Liver (tissue), 9 donors: ENCODE results near the gene UBN2. TPM values are rescaled to one million over a fixed set of nuclear protein-coding genes. Genes with fewer than 3 reads are reported as not detected.
A peak's percentile ranks its signal among the peaks of the same experiment; 100 is the strongest.

ENCODE experiments used
- DNase-seq: peaks from one replicate; pipeline ENCODE4 v3.0.0-alpha.2; 2017; ENCODE audit warnings: low spot score
- H3K27ac ChIP-seq, 2 donors: one replicate each; pipeline ENCODE4 v1.7.0; 2013; ENCODE audit warnings: inconsistent platforms in 2 of 2, low read length in 2 of 2, control low read depth in 1 of 2, low read depth in 1 of 2, mild to moderate bottlenecking in 1 of 2
- H3K27me3 ChIP-seq, 4 donors: one replicate each; pipeline versions ENCODE4 v1.6.1 to v1.7.0; 2013; ENCODE audit warnings: low read length in 3 of 4, inconsistent platforms in 1 of 4, mild to moderate bottlenecking in 1 of 4, moderate library complexity in 1 of 4; ENCODE audit not compliant: control insufficient read depth in 4 of 4, insufficient read depth in 4 of 4
- H3K36me3 ChIP-seq, 4 donors: one replicate each; pipeline versions ENCODE4 v1.6.1 to v1.7.0; 2013; ENCODE audit warnings: low read length in 3 of 4, mild to moderate bottlenecking in 3 of 4, low read depth in 1 of 4, moderate library complexity in 1 of 4; ENCODE audit not compliant: control insufficient read depth in 4 of 4, insufficient read depth in 3 of 4
- H3K4me1 ChIP-seq, 4 donors: one replicate each; pipeline versions ENCODE4 v1.6.1 to v1.7.0; 2013; ENCODE audit warnings: low read length in 3 of 4, mild to moderate bottlenecking in 3 of 4, moderate library complexity in 1 of 4; ENCODE audit not compliant: control insufficient read depth in 4 of 4, insufficient read depth in 4 of 4
- H3K4me3 ChIP-seq, 3 donors: one replicate each; pipeline versions ENCODE4 v1.6.1 to v1.7.0; 2013; ENCODE audit warnings: low read length in 3 of 3, control low read depth in 1 of 3, low read depth in 1 of 3, mild to moderate bottlenecking in 1 of 3
- H3K9ac ChIP-seq, 2 donors: one replicate each; pipeline ENCODE4 v1.7.0; 2013; ENCODE audit warnings: low read length in 2 of 2, mild to moderate bottlenecking in 2 of 2, moderate library complexity in 2 of 2, control low read depth in 1 of 2, low read depth in 1 of 2
- H3K9me3 ChIP-seq, 4 donors: one replicate each; pipeline versions ENCODE4 v1.6.1 to v1.7.0; 2013; ENCODE audit warnings: low read length in 3 of 4; ENCODE audit not compliant: control insufficient read depth in 4 of 4
- EGR1 ChIP-seq, 2 donors: IDR thresholded peaks; 2 replicates each; pipeline ENCODE4 v1.6.1; 2016 to 2018; ENCODE audit warnings: antibody characterized with exemption in 2 of 2, low read depth in 2 of 2
- FOXA1 ChIP-seq: IDR thresholded peaks from 2 replicates; pipeline ENCODE4 v1.6.1; 2016; ENCODE audit warnings: antibody characterized with exemption
- FOXA2 ChIP-seq: IDR thresholded peaks from 2 replicates; pipeline ENCODE4 v1.6.1; 2016; ENCODE audit warnings: antibody characterized with exemption
- GABPA ChIP-seq, 2 donors: IDR thresholded peaks in 1 of 2; conservative IDR thresholded peaks in 1 of 2; 2 replicates each; pipeline ENCODE4 v1.6.1; 2016; ENCODE audit warnings: antibody characterized with exemption in 2 of 2, mild to moderate bottlenecking in 1 of 2, moderate library complexity in 1 of 2
- HNF4A ChIP-seq, 2 donors: conservative IDR thresholded peaks; 2 replicates each; pipeline ENCODE4 v1.6.1; 2016; ENCODE audit warnings: antibody characterized with exemption in 2 of 2, mild to moderate bottlenecking in 2 of 2
- HNF4G ChIP-seq: IDR thresholded peaks from 2 replicates; pipeline ENCODE4 v1.6.1; 2016; ENCODE audit warnings: antibody characterized with exemption
- JUND ChIP-seq, 2 donors: IDR thresholded peaks; 2 replicates each; pipeline ENCODE4 v1.6.1; 2016; ENCODE audit warnings: antibody characterized with exemption in 2 of 2
- NR2F2 ChIP-seq: IDR thresholded peaks from 2 replicates; pipeline ENCODE4 v1.6.1; 2016; ENCODE audit warnings: antibody characterized with exemption
- RAD21 ChIP-seq, 2 donors: IDR thresholded peaks; 2 replicates each; pipeline ENCODE4 v1.6.1; 2016; ENCODE audit warnings: antibody characterized with exemption in 2 of 2, mild to moderate bottlenecking in 2 of 2
- RXRA ChIP-seq, 2 donors: IDR thresholded peaks; 2 replicates each; pipeline ENCODE4 v1.6.1; 2017 to 2018; ENCODE audit warnings: antibody characterized with exemption in 2 of 2, mild to moderate bottlenecking in 1 of 2
- SP1 ChIP-seq: IDR thresholded peaks from 2 replicates; pipeline ENCODE4 v1.6.1; 2018; ENCODE audit warnings: antibody characterized with exemption, mild to moderate bottlenecking
- TAF1 ChIP-seq: conservative IDR thresholded peaks from 2 replicates; pipeline ENCODE4 v1.6.1; 2016; ENCODE audit warnings: antibody characterized with exemption, mild to moderate bottlenecking
- YY1 ChIP-seq: IDR thresholded peaks from 2 replicates; pipeline ENCODE4 v1.6.1; 2016; ENCODE audit warnings: antibody characterized with exemption, mild to moderate bottlenecking
- WGBS: extraction: QIAGEN DNeasy Blood & Tissue Kit; methylation state at CpG from one replicate; pipeline ENCODE4 v1.1.7; 2013; 5-methylcytosine and 5-hydroxymethylcytosine counted together
- polyA plus RNA-seq, 2 donors: library from polyadenylated mRNA; stranded (reverse) in 1 of 2; unstranded in 1 of 2; fragments of 200-250 nt in 1 of 2; fragments of >200 nt in 1 of 2; fragmentation: Nextera tagmentation in 1 of 2; extraction: Ambion mirVana in 1 of 2; gene quantifications; one replicate each; pipeline versions ENCODE4 v1.2.1 to v1.2.3, GENCODE V29; 2013 to 2015
- total RNA-seq, 2 donors: library from RNA; depleted of rRNA; stranded (reverse); fragments of >200 nt; gene quantifications; one replicate each; pipeline ENCODE4 v1.2.3, GENCODE V29; 2014
- TF ChIP-seq, protein P1 (sequence below): IDR thresholded peaks from 2 replicates; pipeline ENCODE4 v1.6.1; 2016; ENCODE audit warnings: antibody characterized with exemption
- TF ChIP-seq, protein P2 (sequence below): IDR thresholded peaks from 2 replicates; pipeline ENCODE4 v1.6.1; 2016; ENCODE audit warnings: antibody characterized with exemption
- TF ChIP-seq, protein P3 (sequence below): fragments of 150-350 bp; IDR thresholded peaks from 2 replicates; pipeline ENCODE4 v1.5.1; 2017; ENCODE audit warnings: improper control_type of control experiment, low read depth, low read length; ENCODE audit not compliant: missing input control
- TF ChIP-seq, protein P4 (sequence below): IDR thresholded peaks from 2 replicates; pipeline ENCODE4 v1.6.1; 2016; ENCODE audit warnings: antibody characterized with exemption
- TF ChIP-seq, protein P5 (sequence below): IDR thresholded peaks from 2 replicates; pipeline ENCODE4 v1.6.1; 2016; ENCODE audit warnings: antibody characterized with exemption, mild to moderate bottlenecking
- donor health status: healthy.
- donor health status: healthy.
- donor health status: healthy.
- donor health status: healthy.
- donor health status: healthy.

Gene UBN2
- total and polyA plus RNA-seq, 4 donors = 1.1 to 9.1 (median 4.8) TPM

DNA sequence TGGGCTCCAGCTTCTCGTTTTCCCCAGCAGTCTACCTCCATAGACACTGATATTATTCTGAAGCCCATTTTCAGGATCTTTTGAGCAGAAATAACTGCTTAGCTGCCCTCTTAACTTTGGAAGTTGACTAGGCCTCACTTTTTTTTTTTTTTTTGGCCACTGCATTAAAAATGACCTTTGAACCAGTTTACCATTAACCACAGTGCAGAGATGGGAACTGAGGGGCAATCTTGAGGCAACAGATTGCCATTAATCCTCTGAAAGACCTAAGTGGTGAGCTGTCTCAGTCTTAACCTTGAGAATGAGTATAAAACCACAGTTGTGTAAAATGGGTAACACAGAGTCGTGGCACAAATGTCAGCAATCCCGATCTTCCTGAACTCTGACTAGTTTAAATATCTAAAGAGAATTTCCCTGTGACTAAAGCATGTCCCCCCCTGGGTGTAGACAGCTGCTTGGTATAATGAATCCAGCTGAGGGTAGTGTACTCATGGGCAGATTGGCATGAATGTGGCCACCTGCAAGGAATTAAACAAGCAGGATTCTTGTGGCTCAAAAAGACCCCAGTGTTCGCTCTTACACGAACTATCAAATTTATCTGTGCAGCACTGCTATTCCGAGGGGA is 64.0 kb downstream of the UBN2 start:
- Histone ChIP-seq H3K36me3 (peaks cover 0 to 5% (median 4%) of the 10 kb centered on the region in 4 donors), H3K27me3 (no peaks in the 10 kb centered on the region)
- WGBS = 91% methylated on average over 6 of the region's 6 CpGs

DNA sequence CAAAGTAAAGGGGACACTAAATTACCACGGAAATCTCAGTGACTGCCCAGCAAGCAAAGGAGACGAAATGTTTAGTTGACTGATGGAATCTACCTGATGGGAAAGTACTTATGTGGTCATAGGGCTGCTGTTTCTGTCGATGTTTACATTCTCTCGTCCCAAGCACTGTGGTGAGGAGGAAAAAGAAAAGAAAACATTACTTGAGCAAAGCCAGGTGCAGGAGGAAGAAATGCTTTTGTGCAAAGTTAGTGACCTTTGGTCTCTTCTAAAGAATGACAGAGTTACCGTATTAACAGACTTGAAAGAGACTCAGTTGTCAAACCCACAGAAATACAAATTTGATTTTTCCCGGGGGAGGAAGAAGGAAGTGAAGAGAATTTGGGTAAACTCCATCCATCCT is 66.8 kb downstream of the UBN2 start:
- Histone ChIP-seq H3K4me1 (peaks cover 3 to 50% (median 25%) of the 10 kb centered on the region in 4 donors), H3K9ac (no peak overlapping the region), H3K9me3 (no peaks in the 10 kb centered on the region), H3K27me3 (no peaks in the 10 kb centered on the region), H3K36me3 (peaks cover 0 to 5% (median 4%) of the 10 kb centered on the region in 4 donors), H3K27ac (no peak overlapping the region), H3K4me3 (no peak overlapping the region)
- no peak for TF ChIP-seq TAF1
- TF ChIP-seq RXRA (IDR thresholded peaks at IDR 0.05) = no peak
- no peak for TF ChIP-seq HNF4G
- TF ChIP-seq SP1 = no peak
- 54% methylated on average over 6 of the region's 6 CpGs for WGBS
- DNase-seq = no peak

More for the DNA sequence above, 64.0 kb downstream of the UBN2 start:
- peaks cover 3 to 32% (median 14%) of the 10 kb centered on the region in 4 donors for H3K4me1 ChIP-seq
- H3K9me3 ChIP-seq = no peaks in the 10 kb centered on the region
- H3K4me3 ChIP-seq = no peak overlapping the region
- TF ChIP-seq NR2F2 (no peak), HNF4A (conservative IDR thresholded peaks at IDR 0.05) (peak; percentile 16 to 22)
- no peak for DNase-seq
- H3K9ac ChIP-seq = no peak overlapping the region
- H3K27ac ChIP-seq = no peak overlapping the region

DNA sequence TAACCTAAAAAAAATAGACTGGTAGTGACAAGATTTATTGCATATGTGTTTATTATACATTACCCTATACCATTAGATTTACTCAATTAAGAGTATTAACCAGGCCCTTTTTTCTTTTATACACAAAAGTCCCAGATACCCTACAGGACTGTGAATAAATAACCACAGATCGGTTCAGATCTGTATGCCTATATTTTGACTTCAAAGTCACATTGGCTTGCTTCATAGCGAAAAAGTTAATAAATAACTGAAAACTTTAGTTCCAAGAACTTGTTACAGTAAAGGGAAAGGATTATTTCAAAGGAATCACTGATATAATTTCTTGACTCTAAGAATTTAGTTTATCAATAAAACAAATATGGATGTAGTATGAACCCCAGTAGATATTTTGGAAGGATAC is 68.3 kb downstream of the UBN2 start:
- WGBS = 30% methylated on average over 2 of the region's 2 CpGs
- Histone ChIP-seq H3K27me3 (no peaks in the 10 kb centered on the region), H3K4me3 (no peak overlapping the region), H3K27ac (no peak overlapping the region), H3K36me3 (peaks cover 0 to 5% (median 3%) of the 10 kb centered on the region in 4 donors), H3K9me3 (no peaks in the 10 kb centered on the region), H3K9ac (no peak overlapping the region), H3K4me1 (peaks cover 3 to 50% (median 26%) of the 10 kb centered on the region in 4 donors)
- DNase-seq = no peak
- no peak for TF ChIP-seq RAD21 (IDR thresholded peaks at IDR 0.05)
- TF ChIP-seq YY1 = no peak
- TF ChIP-seq FOXA1 = no peak
- TF ChIP-seq EGR1 (IDR thresholded peaks at IDR 0.05; ENCODE audit: low read depth in 2 of 2) = no peak
- TF ChIP-seq, protein P1, sequence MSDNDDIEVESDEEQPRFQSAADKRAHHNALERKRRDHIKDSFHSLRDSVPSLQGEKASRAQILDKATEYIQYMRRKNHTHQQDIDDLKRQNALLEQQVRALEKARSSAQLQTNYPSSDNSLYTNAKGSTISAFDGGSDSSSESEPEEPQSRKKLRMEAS = no peak
- TF ChIP-seq, protein P2, sequence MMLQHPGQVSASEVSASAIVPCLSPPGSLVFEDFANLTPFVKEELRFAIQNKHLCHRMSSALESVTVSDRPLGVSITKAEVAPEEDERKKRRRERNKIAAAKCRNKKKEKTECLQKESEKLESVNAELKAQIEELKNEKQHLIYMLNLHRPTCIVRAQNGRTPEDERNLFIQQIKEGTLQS = no peak
- peak in 1 of 2 donors; percentile 9 for TF ChIP-seq JUND (IDR thresholded peaks at IDR 0.05)
- TF ChIP-seq, protein P3, sequence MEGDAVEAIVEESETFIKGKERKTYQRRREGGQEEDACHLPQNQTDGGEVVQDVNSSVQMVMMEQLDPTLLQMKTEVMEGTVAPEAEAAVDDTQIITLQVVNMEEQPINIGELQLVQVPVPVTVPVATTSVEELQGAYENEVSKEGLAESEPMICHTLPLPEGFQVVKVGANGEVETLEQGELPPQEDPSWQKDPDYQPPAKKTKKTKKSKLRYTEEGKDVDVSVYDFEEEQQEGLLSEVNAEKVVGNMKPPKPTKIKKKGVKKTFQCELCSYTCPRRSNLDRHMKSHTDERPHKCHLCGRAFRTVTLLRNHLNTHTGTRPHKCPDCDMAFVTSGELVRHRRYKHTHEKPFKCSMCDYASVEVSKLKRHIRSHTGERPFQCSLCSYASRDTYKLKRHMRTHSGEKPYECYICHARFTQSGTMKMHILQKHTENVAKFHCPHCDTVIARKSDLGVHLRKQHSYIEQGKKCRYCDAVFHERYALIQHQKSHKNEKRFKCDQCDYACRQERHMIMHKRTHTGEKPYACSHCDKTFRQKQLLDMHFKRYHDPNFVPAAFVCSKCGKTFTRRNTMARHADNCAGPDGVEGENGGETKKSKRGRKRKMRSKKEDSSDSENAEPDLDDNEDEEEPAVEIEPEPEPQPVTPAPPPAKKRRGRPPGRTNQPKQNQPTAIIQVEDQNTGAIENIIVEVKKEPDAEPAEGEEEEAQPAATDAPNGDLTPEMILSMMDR = no peak
- TF ChIP-seq HNF4G = no peak
- TF ChIP-seq RXRA (IDR thresholded peaks at IDR 0.05) = peak in 1 of 2 donors; percentile 10
- TF ChIP-seq GABPA (IDR thresholded peaks at IDR 0.05 in 1 of 2, conservative IDR thresholded peaks at IDR 0.05 in 1 of 2) = no peak
- no peak for TF ChIP-seq TAF1
- TF ChIP-seq, protein P4, sequence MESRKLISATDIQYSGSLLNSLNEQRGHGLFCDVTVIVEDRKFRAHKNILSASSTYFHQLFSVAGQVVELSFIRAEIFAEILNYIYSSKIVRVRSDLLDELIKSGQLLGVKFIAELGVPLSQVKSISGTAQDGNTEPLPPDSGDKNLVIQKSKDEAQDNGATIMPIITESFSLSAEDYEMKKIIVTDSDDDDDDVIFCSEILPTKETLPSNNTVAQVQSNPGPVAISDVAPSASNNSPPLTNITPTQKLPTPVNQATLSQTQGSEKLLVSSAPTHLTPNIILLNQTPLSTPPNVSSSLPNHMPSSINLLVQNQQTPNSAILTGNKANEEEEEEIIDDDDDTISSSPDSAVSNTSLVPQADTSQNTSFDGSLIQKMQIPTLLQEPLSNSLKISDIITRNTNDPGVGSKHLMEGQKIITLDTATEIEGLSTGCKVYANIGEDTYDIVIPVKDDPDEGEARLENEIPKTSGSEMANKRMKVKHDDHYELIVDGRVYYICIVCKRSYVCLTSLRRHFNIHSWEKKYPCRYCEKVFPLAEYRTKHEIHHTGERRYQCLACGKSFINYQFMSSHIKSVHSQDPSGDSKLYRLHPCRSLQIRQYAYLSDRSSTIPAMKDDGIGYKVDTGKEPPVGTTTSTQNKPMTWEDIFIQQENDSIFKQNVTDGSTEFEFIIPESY = no peak
- TF ChIP-seq NR2F2 = no peak
- no peak for TF ChIP-seq SP1
- TF ChIP-seq, protein P5, sequence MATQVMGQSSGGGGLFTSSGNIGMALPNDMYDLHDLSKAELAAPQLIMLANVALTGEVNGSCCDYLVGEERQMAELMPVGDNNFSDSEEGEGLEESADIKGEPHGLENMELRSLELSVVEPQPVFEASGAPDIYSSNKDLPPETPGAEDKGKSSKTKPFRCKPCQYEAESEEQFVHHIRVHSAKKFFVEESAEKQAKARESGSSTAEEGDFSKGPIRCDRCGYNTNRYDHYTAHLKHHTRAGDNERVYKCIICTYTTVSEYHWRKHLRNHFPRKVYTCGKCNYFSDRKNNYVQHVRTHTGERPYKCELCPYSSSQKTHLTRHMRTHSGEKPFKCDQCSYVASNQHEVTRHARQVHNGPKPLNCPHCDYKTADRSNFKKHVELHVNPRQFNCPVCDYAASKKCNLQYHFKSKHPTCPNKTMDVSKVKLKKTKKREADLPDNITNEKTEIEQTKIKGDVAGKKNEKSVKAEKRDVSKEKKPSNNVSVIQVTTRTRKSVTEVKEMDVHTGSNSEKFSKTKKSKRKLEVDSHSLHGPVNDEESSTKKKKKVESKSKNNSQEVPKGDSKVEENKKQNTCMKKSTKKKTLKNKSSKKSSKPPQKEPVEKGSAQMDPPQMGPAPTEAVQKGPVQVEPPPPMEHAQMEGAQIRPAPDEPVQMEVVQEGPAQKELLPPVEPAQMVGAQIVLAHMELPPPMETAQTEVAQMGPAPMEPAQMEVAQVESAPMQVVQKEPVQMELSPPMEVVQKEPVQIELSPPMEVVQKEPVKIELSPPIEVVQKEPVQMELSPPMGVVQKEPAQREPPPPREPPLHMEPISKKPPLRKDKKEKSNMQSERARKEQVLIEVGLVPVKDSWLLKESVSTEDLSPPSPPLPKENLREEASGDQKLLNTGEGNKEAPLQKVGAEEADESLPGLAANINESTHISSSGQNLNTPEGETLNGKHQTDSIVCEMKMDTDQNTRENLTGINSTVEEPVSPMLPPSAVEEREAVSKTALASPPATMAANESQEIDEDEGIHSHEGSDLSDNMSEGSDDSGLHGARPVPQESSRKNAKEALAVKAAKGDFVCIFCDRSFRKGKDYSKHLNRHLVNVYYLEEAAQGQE = no peak
- TF ChIP-seq FOXA2 = no peak
- TF ChIP-seq HNF4A (conservative IDR thresholded peaks at IDR 0.05) = peak in 1 of 2 donors; percentile 46
